ENCODE data around the gene DYNLT4.
"Not testable (repeated sequence)": the region's sequence is repeated elsewhere in the genome, so short reads cannot be mapped to it uniquely, and the experiment has no call there.

DYNLT4 gene

DNA sequence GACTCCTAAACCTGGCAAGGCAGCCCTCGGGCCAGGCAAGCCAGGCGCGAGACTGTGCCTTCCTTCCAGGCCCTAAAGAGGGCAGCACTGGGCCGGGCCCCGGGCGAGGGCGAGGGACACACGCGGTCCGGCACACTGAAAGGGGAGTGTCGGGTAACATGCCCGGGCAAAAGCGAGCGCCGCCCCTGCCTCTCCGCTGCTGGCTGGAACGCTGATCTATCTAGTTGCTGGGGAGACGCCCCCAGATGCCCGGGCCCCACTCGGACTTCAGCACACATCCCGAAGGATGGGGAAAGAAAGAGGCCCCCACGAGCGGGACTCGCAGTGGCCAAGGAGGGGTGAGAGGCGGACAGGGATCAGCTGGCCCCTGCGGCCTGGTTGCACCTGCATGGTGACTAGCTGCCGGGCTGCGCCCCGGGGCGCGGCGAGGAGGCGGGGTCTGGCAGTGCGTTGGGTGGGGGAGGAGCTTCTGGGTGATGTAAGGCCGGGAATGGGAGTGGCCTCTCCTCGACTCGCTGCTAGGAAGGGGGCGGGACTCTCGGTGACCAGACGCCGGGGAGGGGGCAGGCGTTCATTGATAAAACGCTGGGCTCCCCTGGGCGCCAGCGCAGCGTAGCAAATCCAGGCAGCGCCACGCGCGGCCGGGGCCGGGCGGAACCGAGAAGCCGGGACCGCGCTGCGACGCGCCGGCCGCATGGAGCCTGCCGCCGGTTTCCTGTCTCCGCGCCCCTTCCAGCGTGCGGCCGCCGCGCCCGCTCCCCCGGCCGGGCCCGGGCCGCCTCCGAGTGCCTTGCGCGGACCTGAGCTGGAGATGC, 7.2 kb downstream of the DYNLT4 start, which contains the start of gene PLK3:
PLK3 (plus strand) TSS at position 608 of the 815 bp plus-strand sequence; CDS start at position 695, 87 bp downstream.
- Histone ChIP-seq H4K20me1 (ENCODE audit: insufficient read depth, low read length) (peaks cover 11% of the 10 kb centered on the region), H2AFZ (ENCODE audit: low read depth, low read length) (no peak within 1 kb of the TSS), H3K4me1 (ENCODE audit: low read length) (peaks cover 29% of the 10 kb centered on the region), H3K79me2 (ENCODE audit: low read length) (peaks cover 44% of the 10 kb centered on the region), H3K4me2 (ENCODE audit: low read length) (peak within 1 kb of the TSS; percentile 97), H3K27me3 (ENCODE audit: low read depth, low read length) (no peaks in the 10 kb centered on the region), H3K27ac (ENCODE audit: low read length) (peak within 1 kb of the TSS; percentile 80), H3K9ac (ENCODE audit: low read length) (peak within 1 kb of the TSS; percentile 95), H3K9me3 (ENCODE audit: insufficient read depth, low read length) (no peaks in the 10 kb centered on the region), H3K4me3 (ENCODE audit: low read length) (peak within 1 kb of the TSS; percentile 99), H3K36me3 (replicated peaks; ENCODE audit: low read depth, low read length) (peaks cover 36% of the 10 kb centered on the region)
- no peak for TF ChIP-seq EZH2phosphoT487 (IDR thresholded peaks at IDR 0.05; ENCODE audit: low read depth)
- TF ChIP-seq, protein P1, sequence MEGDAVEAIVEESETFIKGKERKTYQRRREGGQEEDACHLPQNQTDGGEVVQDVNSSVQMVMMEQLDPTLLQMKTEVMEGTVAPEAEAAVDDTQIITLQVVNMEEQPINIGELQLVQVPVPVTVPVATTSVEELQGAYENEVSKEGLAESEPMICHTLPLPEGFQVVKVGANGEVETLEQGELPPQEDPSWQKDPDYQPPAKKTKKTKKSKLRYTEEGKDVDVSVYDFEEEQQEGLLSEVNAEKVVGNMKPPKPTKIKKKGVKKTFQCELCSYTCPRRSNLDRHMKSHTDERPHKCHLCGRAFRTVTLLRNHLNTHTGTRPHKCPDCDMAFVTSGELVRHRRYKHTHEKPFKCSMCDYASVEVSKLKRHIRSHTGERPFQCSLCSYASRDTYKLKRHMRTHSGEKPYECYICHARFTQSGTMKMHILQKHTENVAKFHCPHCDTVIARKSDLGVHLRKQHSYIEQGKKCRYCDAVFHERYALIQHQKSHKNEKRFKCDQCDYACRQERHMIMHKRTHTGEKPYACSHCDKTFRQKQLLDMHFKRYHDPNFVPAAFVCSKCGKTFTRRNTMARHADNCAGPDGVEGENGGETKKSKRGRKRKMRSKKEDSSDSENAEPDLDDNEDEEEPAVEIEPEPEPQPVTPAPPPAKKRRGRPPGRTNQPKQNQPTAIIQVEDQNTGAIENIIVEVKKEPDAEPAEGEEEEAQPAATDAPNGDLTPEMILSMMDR (IDR thresholded peaks at IDR 0.05; ENCODE audit: low read depth, low read length), result peak; percentile 70

DNA sequence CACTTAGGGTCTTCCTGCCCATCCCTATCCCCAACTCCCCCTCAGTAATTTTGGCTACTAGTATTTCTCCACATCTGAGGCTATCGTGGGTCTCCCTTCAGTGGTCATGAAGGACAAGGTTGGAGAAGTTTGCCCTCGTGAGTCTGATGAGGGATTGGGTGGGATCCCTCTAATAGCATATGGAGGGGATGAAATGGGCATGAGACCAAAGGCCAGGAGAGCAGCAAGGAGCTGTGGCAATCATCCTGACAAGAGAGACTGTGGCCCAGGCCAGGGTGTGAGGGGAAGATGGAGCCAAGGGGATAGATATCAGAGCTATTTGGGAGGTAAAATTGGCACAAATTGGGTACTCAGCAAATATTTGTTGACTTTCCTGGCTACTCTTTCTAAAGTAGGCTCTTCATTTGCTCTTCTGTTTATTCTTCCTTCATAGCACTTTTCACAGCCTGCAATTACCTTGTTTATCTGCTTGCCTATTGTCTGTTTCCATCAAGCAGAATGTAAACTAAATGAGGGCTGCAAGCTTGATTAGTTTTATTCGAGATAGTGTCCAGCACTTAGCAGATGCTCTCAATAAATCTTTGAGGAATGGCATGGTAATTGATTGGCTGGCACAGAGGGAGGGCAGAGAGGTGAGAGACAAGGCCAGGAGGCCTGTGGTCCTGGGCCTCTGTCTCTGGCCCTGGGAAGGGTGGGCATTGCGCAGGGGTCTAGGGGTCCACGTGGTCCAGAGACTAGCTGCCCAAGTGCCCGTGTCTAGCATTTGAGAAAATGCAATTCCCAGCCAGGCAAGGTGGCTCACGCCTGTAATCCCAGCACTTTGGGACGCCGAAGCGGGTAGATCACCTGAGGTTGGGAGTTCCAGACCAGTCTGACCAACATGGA, 8.4 kb downstream of the DYNLT4 start:
- Histone ChIP-seq H3K27me3 (ENCODE audit: low read depth, low read length) (no peaks in the 10 kb centered on the region), H3K4me3 (ENCODE audit: low read length) (no peak overlapping the region), H3K4me1 (ENCODE audit: low read length) (peaks cover 23% of the 10 kb centered on the region), H3K36me3 (replicated peaks; ENCODE audit: low read depth, low read length) (peaks cover 28% of the 10 kb centered on the region), H4K20me1 (ENCODE audit: insufficient read depth, low read length) (peaks cover 11% of the 10 kb centered on the region), H3K4me2 (ENCODE audit: low read length) (no peak overlapping the region), H3K27ac (ENCODE audit: low read length) (no peak overlapping the region), H3K79me2 (ENCODE audit: low read length) (peaks cover 36% of the 10 kb centered on the region), H3K9me3 (ENCODE audit: insufficient read depth, low read length) (no peaks in the 10 kb centered on the region), H3K9ac (ENCODE audit: low read length) (no peak overlapping the region), H2AFZ (ENCODE audit: low read depth, low read length) (0 out of 2 replicates have a peak overlapping the region, but pooled peaks have one; percentile 30)
- no peak for TF ChIP-seq EZH2phosphoT487 (IDR thresholded peaks at IDR 0.05; ENCODE audit: low read depth)
- TF ChIP-seq, protein P1 (IDR thresholded peaks at IDR 0.05; ENCODE audit: low read depth, low read length), result no peak

DNA sequence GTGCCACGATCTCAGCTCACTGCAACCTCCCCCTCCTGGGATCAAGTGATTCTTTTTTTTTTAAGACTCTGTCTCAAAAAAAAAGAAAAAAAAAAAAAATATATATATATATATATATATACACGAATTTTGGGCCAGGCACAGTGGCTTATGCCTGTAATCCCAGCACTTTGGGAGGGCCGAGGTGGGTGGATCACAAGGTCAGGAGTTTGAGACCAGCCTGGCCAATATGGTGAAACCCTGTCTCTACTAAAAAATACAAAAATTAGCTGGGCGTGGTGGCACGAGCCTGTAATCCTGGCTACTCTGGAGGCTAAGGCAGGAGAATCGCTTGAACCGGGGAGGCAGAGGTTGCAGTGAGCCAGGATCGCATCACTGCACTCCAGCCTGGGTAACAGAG, 9.3 kb downstream of the DYNLT4 start:
- peaks cover 11% of the 10 kb centered on the region for H4K20me1 ChIP-seq (ENCODE audit: insufficient read depth, low read length)
- peaks cover 15% of the 10 kb centered on the region for H3K4me1 ChIP-seq (ENCODE audit: low read length)
- H3K9me3 ChIP-seq (ENCODE audit: insufficient read depth, low read length); H2AFZ ChIP-seq (ENCODE audit: low read depth, low read length); H3K27ac ChIP-seq (ENCODE audit: low read length); H3K4me3 ChIP-seq (ENCODE audit: low read length); H3K27me3 ChIP-seq (ENCODE audit: low read depth, low read length); H3K4me2 ChIP-seq (ENCODE audit: low read length); H3K9ac ChIP-seq (ENCODE audit: low read length): not testable (repeated sequence)
- H3K79me2 ChIP-seq (ENCODE audit: low read length), result peaks cover 27% of the 10 kb centered on the region
- peaks cover 19% of the 10 kb centered on the region for H3K36me3 ChIP-seq (replicated peaks; ENCODE audit: low read depth, low read length)

DNA sequence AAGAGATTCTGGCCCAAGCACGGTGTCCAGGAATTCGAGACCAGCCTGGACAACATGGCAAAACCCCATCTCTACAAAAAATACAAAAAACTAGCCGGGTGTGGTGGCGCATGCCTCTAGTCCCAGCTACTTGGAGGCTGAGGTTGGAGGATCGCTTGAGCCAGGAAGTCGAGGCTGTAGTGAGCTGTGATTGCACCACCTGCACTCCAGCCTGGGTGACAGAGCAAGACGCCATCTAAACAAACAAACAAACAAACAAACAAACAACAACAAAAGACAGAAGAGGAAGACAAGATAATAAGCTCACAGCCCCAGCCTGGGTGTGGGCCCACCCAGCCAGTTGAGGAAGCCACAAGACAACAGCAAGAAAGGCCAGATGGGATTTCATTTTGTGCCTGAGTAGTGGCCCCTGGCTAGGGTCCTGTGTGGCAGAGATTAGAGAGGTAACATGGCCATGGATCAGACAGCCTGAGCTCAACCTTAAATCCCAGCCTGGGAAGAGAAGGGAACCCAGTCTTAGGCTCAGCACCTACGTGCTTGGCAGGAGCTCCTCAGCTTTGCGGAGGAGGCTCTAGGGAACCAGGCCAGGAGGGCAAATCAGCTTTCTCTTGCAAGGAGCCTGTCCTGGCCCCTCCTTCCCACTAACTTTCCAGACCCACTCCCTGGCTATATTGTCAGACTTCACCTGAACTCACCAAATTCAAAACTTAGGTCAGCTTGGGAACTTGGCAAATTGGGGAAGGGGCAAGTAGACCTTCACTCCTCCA, 14.2 kb downstream of the DYNLT4 start:
- TF ChIP-seq, protein P1 (IDR thresholded peaks at IDR 0.05; ENCODE audit: low read depth, low read length), result no peak
- no peak for TF ChIP-seq EZH2phosphoT487 (IDR thresholded peaks at IDR 0.05; ENCODE audit: low read depth)
- Histone ChIP-seq H3K9ac (ENCODE audit: low read length) (no peak overlapping the region), H3K4me1 (ENCODE audit: low read length) (no peaks in the 10 kb centered on the region), H3K27ac (ENCODE audit: low read length) (no peak overlapping the region), H3K4me3 (ENCODE audit: low read length) (no peak overlapping the region), H2AFZ (ENCODE audit: low read depth, low read length) (0 out of 2 replicates have a peak overlapping the region, but pooled peaks have one; percentile 46), H3K79me2 (ENCODE audit: low read length) (no peaks in the 10 kb centered on the region), H3K36me3 (replicated peaks; ENCODE audit: low read depth, low read length) (no peaks in the 10 kb centered on the region), H3K9me3 (ENCODE audit: insufficient read depth, low read length) (no peaks in the 10 kb centered on the region), H3K27me3 (ENCODE audit: low read depth, low read length) (no peaks in the 10 kb centered on the region), H4K20me1 (ENCODE audit: insufficient read depth, low read length) (no peaks in the 10 kb centered on the region), H3K4me2 (ENCODE audit: low read length) (no peak overlapping the region)
